ENCODE data around the gene SPOCK2. TPM values are rescaled to one million over a fixed set of nuclear protein-coding genes. Genes with fewer than 3 reads are reported as not detected.

The SPOCK2 gene
- total and polyA plus RNA-seq, 9 donors = 1.4 to 77.7 (median 8.7) TPM

DNA sequence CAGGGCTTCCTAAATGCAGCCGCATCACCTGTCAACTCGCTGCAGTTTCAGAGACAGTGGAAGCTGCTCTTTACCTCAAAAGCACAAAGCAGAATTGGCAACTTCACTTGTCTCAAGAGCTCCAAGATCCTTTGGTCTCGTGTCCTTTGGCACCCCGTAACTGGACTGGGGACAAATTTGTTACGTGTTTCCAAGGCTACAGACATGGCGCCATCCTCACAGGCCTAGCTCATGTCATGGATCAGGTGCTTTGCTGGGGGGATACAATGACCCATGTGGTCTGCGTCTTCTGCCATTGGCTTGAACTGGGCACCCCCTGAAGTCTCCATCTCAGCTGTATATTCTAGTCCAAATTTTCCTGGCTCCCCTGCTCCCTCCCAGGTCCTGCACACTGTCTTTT lies 75.6 kb downstream of the SPOCK2 start:
- TF ChIP-seq, protein P1, sequence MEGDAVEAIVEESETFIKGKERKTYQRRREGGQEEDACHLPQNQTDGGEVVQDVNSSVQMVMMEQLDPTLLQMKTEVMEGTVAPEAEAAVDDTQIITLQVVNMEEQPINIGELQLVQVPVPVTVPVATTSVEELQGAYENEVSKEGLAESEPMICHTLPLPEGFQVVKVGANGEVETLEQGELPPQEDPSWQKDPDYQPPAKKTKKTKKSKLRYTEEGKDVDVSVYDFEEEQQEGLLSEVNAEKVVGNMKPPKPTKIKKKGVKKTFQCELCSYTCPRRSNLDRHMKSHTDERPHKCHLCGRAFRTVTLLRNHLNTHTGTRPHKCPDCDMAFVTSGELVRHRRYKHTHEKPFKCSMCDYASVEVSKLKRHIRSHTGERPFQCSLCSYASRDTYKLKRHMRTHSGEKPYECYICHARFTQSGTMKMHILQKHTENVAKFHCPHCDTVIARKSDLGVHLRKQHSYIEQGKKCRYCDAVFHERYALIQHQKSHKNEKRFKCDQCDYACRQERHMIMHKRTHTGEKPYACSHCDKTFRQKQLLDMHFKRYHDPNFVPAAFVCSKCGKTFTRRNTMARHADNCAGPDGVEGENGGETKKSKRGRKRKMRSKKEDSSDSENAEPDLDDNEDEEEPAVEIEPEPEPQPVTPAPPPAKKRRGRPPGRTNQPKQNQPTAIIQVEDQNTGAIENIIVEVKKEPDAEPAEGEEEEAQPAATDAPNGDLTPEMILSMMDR (IDR thresholded peaks at IDR 0.05) = no peak
- no peak for TF ChIP-seq POLR2A (IDR thresholded peaks at IDR 0.05)
- TF ChIP-seq EP300 (IDR thresholded peaks at IDR 0.05) = no peak
- 82 to 94% (median 90%) methylated on average over 7 of the region's 7 CpGs for WGBS, 3 donors
- Histone ChIP-seq H3K27ac (no peak overlapping the region), H3K4me1 (ENCODE audit: insufficient read depth) (peaks cover 56% of the 10 kb centered on the region), H3K36me3 (no peaks in the 10 kb centered on the region), H3K27me3 (no peaks in the 10 kb centered on the region), H3K4me3 (no peak overlapping the region), H3K9me3 (no peaks in the 10 kb centered on the region)
- intact Hi-C loops (cut with DNase I) = no loop called here
- no peak for DNase-seq

DNA sequence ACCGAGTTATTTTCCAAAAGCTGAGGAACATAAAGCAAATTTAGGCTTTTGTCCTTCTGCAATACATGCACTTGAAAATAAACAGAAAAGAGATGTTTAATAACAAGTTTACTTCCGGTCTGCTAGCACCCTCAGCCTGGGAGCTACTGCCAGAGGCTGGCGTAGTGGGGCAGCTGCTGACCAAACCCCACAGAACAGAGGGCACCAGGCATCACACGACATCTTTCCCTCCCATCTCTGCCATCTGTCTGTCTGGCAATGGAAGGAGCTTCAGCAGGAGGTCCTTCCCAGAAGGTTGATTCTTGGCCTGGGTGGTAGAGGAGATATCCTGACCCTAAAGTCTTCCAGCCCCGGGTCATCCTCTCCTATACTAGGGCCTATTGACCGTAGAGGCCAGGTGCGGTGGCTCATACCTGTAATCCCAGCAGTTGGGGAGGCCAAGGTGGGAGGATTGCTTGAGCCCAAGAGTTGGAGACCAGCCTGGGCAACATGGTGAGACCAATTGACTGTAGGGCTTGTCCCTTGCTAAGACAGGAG lies 76.3 kb downstream of the SPOCK2 start:
- Histone ChIP-seq H3K36me3 (no peaks in the 10 kb centered on the region), H3K4me3 (no peak overlapping the region), H3K27me3 (no peaks in the 10 kb centered on the region), H3K9me3 (no peaks in the 10 kb centered on the region), H3K4me1 (ENCODE audit: insufficient read depth) (peaks cover 58% of the 10 kb centered on the region), H3K27ac (no peak overlapping the region)
- WGBS, 3 donors = 86 to 91% (median 91%) methylated on average over 7 of the region's 7 CpGs
- no peak for DNase-seq
- TF ChIP-seq POLR2A (IDR thresholded peaks at IDR 0.05) (no peak), EP300 (IDR thresholded peaks at IDR 0.05) (no peak)
- TF ChIP-seq, protein P1 (IDR thresholded peaks at IDR 0.05) = no peak
- intact Hi-C loops (cut with DNase I) = no loop called here

DNA sequence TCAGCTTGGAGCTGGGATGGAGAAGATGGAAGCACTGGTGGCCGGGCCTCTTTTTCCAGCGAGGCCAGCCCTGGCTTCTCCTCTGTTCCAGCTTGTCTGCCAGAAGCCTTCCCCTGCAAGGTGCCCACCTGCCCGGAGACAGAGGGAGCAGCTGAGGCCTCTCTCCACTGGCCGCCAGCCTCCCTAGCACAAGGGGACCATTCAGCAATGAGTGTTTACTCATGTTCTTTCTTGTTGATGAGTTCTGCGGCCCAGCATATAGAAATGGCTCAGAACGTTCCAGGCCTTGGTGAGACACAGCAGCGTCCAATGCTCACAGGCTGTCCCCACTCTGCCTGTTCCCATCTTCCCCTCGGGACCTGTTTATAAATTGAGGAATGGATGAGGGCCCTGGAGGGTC lies 76.9 kb downstream of the SPOCK2 start:
- Histone ChIP-seq H3K36me3 (no peaks in the 10 kb centered on the region), H3K4me1 (ENCODE audit: insufficient read depth) (peaks cover 61% of the 10 kb centered on the region), H3K27me3 (no peaks in the 10 kb centered on the region), H3K27ac (no peak overlapping the region), H3K9me3 (no peaks in the 10 kb centered on the region), H3K4me3 (no peak overlapping the region)
- DNase-seq = no peak
- intact Hi-C loops (cut with DNase I) = no loop called here
- TF ChIP-seq, protein P1 (IDR thresholded peaks at IDR 0.05) = no peak
- TF ChIP-seq POLR2A (IDR thresholded peaks at IDR 0.05) (no peak), EP300 (IDR thresholded peaks at IDR 0.05) (no peak)
- WGBS, 3 donors = 92 to 95% (median 95%) methylated on average over 8 of the region's 8 CpGs

DNA sequence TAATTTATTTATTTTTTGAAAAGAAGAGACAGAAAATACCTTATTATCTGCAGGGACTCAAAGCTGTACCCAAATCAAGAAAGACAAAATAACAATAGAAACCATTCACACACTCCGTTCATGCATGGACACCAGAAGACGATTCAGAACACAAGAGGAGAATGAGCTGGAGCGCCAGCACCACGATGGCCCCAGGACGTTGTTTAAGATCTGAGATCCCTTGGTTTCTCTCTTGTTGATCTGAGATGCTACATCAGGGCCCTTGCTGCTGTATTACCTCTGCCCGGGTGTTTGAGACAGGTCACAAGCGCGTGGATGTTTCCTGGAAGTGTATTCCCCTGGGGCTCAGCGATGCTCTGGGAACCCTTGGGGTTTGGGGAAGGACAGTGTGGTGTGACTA lies 77.3 kb downstream of the SPOCK2 start:
- peaks cover 58% of the 10 kb centered on the region for H3K4me1 ChIP-seq (ENCODE audit: insufficient read depth)
- H3K9me3 ChIP-seq = no peaks in the 10 kb centered on the region
- H3K27me3 ChIP-seq = no peaks in the 10 kb centered on the region
- WGBS, 3 donors = 93 to 95% (median 94%) methylated on average over 9 of the region's 9 CpGs
- TF ChIP-seq POLR2A (IDR thresholded peaks at IDR 0.05) = no peak
- peak overlapping the region in 1 of 2 donors; percentile 88 for H3K27ac ChIP-seq
- H3K4me3 ChIP-seq = no peak overlapping the region
- no peaks in the 10 kb centered on the region for H3K36me3 ChIP-seq
- DNase-seq = no peak
- intact Hi-C loops (cut with DNase I) = no loop called here

DNA sequence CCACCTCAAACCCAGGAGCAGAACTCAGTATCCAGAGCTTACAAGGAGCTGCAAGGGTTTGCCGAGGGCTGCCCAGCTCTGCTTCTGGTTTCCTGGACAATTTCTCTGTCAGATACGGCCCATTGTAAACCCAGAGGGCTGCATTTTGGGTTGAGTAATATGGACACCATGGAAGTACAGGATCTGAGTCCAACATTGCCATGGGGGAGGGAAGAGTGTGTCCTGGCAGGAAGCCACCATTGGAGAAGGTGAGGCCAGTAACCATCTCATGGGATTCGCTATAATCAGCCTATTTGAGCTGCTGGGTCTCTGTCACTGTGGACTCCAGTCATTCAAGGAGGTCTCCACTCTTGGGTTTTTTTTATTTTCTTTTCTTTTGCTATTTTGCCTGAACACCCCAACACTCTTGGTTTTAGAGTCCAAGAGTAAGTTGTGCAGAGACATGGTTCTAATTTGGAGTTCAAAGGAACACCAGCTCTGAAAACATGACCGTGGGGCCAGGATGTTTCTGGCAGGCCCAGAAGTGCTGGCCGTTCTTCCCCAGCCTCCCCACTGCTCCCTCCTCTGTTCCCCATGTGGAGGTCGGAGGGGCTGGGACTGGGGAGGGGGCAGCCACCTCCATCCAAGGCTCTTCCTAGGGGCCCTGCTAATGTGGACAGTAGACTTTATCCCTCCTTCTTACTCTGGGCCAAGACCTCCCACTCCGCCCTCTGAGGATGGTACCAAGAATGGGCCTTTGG lies 77.9 kb downstream of the SPOCK2 start:
- intact Hi-C loops (cut with DNase I) = no loop called here
- Histone ChIP-seq H3K9me3 (no peaks in the 10 kb centered on the region), H3K4me1 (ENCODE audit: insufficient read depth) (peaks cover 55% of the 10 kb centered on the region), H3K4me3 (no peak overlapping the region), H3K27me3 (no peaks in the 10 kb centered on the region), H3K36me3 (no peaks in the 10 kb centered on the region), H3K27ac (peak overlapping the region; percentile 64 to 88)
- peak in 1 of 5 donors; percentile 52 for DNase-seq
- 41 to 52% (median 48%) methylated on average over 7 of the region's 7 CpGs for WGBS, 3 donors
- TF ChIP-seq POLR2A (IDR thresholded peaks at IDR 0.05) = no peak
- TF ChIP-seq, protein P1 (IDR thresholded peaks at IDR 0.05) = no peak
- TF ChIP-seq EP300 (IDR thresholded peaks at IDR 0.05) = no peak
